Body of pancreas (tissue), 4 donors: Measurements from ENCODE around the gene AKAP7. TPM values are rescaled to one million over a fixed set of nuclear protein-coding genes. Genes with fewer than 3 reads are reported as not detected.
A peak's percentile ranks its signal among the peaks of the same experiment; 100 is the strongest.

Experiments used
- ATAC-seq: fragments of 150-250 bp; one replicate; pipeline ENCODE4 v1.9.1; 2016
- DNase-seq, 4 donors: peaks; one replicate each; pipeline ENCODE4 v3.0.0-alpha.2; 2019
- H3K27ac ChIP-seq, 4 donors: fragments of 200-600 bp; sonication (generic); 1 replicate in 3 of 4; 2 replicates in 1 of 4; pipeline versions ENCODE4 v1.5.1 to v1.6.1; 2016 to 2019; ENCODE audit warnings: mild to moderate bottlenecking in 1 of 4, mixed read lengths in 1 of 4, moderate library complexity in 1 of 4
- H3K27me3 ChIP-seq, 2 donors: fragments of 200-600 bp; sonication (generic); one replicate each; pipeline ENCODE4 v1.6.0; 2016; ENCODE audit warnings: mild to moderate bottlenecking in 1 of 2
- H3K36me3 ChIP-seq, 2 donors: fragments of 200-600 bp; sonication (generic); replicated peaks in 1 of 2; 2 replicates each; pipeline ENCODE4 v1.5.1; 2016; ENCODE audit warnings: low read depth in 2 of 2; ENCODE audit not compliant: insufficient read depth in 1 of 2
- H3K4me1 ChIP-seq: fragments of 200-600 bp; sonication (generic); one replicate; pipeline ENCODE4 v1.6.0; 2016
- H3K4me3 ChIP-seq, 2 donors: fragments of 200-600 bp; sonication (generic); 1 replicate in 1 of 2; 2 replicates in 1 of 2; pipeline ENCODE4 v1.5.1; 2016 to 2019
- H3K9me3 ChIP-seq, 3 donors: fragments of 200-600 bp; sonication (generic); 1 replicate in 2 of 3; 2 replicates in 1 of 3; pipeline ENCODE4 v1.5.1; 2016
- CTCF ChIP-seq, 7 experiments: fragments of 450-650 bp in 4 of 7; fragments of 200-600 bp in 3 of 7; sonication (generic) in 3 of 7; IDR thresholded peaks; one replicate each; pipeline ENCODE4 v1.5.1; 2016 to 2019; ENCODE audit warnings: antibody characterized with exemption in 7 of 7
- POLR2A ChIP-seq, 3 donors: fragments of 450-650 bp; IDR thresholded peaks; one replicate each; pipeline ENCODE4 v1.6.1; 2016; ENCODE audit warnings: antibody characterized with exemption in 3 of 3, mild to moderate bottlenecking in 2 of 3
- WGBS, 2 donors: methylation state at CpG; one replicate each; pipeline ENCODE4 v1.1.5; 2017; 5-methylcytosine and 5-hydroxymethylcytosine counted together
- intact Hi-C: fragments of 100-400 bp; cut with DNase I; formaldehyde crosslinking; loops from one replicate; pipeline ENCODE4 v1.15.1; 2023
- total RNA-seq, 2 donors: library from RNA; depleted of rRNA; stranded (reverse); fragments of >200 nt; gene quantifications; one replicate each; pipeline ENCODE4 v1.1.0, GENCODE V29; 2016

AKAP7 gene
- total RNA-seq, 2 donors from 2014 or later: 57.6 to 66.9 TPM

GRCh38 chr6:131262060-131262459 lies 126.8 kb downstream of the AKAP7 start:
- TF ChIP-seq CTCF (IDR thresholded peaks at IDR 0.05): no peak
- Histone ChIP-seq H3K27me3 (no peaks in the 10 kb centered on the region), H3K36me3 (no peaks in the 10 kb centered on the region), H3K9me3 (no peaks in the 10 kb centered on the region), H3K4me3 (no peak overlapping the region), H3K27ac (no peak overlapping the region), H3K4me1 (peaks cover 36% of the 10 kb centered on the region)
- intact Hi-C loops: no loop called here
- no peak for ATAC-seq
- WGBS, 2 donors: 92 to 93% methylated on average over 3 of the region's 3 CpGs
- DNase-seq: no peak

- H3K9me3 ChIP-seq: no peaks in the 10 kb centered on the region
- WGBS, 2 donors: 69 to 70% methylated on average over 4 of the region's 4 CpGs
- no peak for ATAC-seq
Observed at GRCh38 chr6:131265939-131266338, 130.7 kb downstream of the AKAP7 start.

GRCh38 chr6:131268303-131268702 lies 133.0 kb downstream of the AKAP7 start:
- H3K27me3 ChIP-seq: no peaks in the 10 kb centered on the region
- H3K27ac ChIP-seq: no peak overlapping the region
- intact Hi-C loops: no loop called here
- H3K4me1 ChIP-seq: peaks cover 13% of the 10 kb centered on the region
- no peak for ATAC-seq
- no peak for DNase-seq
- no peak overlapping the region for H3K4me3 ChIP-seq
- TF ChIP-seq CTCF (IDR thresholded peaks at IDR 0.05): no peak
- TF ChIP-seq POLR2A (IDR thresholded peaks at IDR 0.05): no peak
- WGBS, 2 donors: 95% methylated on average over 5 of the region's 5 CpGs
- H3K9me3 ChIP-seq: no peaks in the 10 kb centered on the region
- H3K36me3 ChIP-seq: no peaks in the 10 kb centered on the region

More at GRCh38 chr6:131265939-131266338, 130.7 kb downstream of the AKAP7 start:
- H3K36me3 ChIP-seq: no peaks in the 10 kb centered on the region
- no peak for DNase-seq
- H3K27ac ChIP-seq: peak overlapping the region in 1 of 4 donors; percentile 4
- intact Hi-C loops: no loop called here
- H3K4me1 ChIP-seq: peaks cover 19% of the 10 kb centered on the region
- no peaks in the 10 kb centered on the region for H3K27me3 ChIP-seq
- H3K4me3 ChIP-seq: no peak overlapping the region
- TF ChIP-seq POLR2A (IDR thresholded peaks at IDR 0.05) (no peak), CTCF (IDR thresholded peaks at IDR 0.05) (no peak)

- WGBS, 2 donors: 92 to 98% methylated on average over 3 of the region's 3 CpGs
- ATAC-seq (no peak), DNase-seq (no peak)
- no peaks in the 10 kb centered on the region for H3K27me3 ChIP-seq
- H3K9me3 ChIP-seq: no peaks in the 10 kb centered on the region
- intact Hi-C loops: no loop called here
- H3K4me3 ChIP-seq: no peak overlapping the region
- no peak overlapping the region for H3K27ac ChIP-seq
- H3K36me3 ChIP-seq: no peaks in the 10 kb centered on the region
- TF ChIP-seq POLR2A (IDR thresholded peaks at IDR 0.05) (no peak), CTCF (IDR thresholded peaks at IDR 0.05) (no peak)
- H3K4me1 ChIP-seq: peaks cover 9% of the 10 kb centered on the region
Observed at GRCh38 chr6:131269565-131270391, 134.5 kb downstream of the AKAP7 start.

GRCh38 chr6:131270534-131270933 lies 135.3 kb downstream of the AKAP7 start:
- Histone ChIP-seq H3K4me1 (peaks cover 2% of the 10 kb centered on the region), H3K9me3 (no peaks in the 10 kb centered on the region), H3K4me3 (no peak overlapping the region), H3K36me3 (no peaks in the 10 kb centered on the region), H3K27me3 (no peaks in the 10 kb centered on the region), H3K27ac (no peak overlapping the region)
- no peak for TF ChIP-seq POLR2A (IDR thresholded peaks at IDR 0.05)
- TF ChIP-seq CTCF (IDR thresholded peaks at IDR 0.05): no peak
- 92 to 94% methylated on average over 3 of the region's 3 CpGs for WGBS, 2 donors
- intact Hi-C loops: no loop called here
- DNase-seq: no peak
- ATAC-seq: no peak
